ENCODE measurements around the gene KIF1A. TPM values are rescaled to one million over a fixed set of nuclear protein-coding genes. Genes with fewer than 3 reads are reported as not detected.
"Not testable (repeated sequence)": the region's sequence is repeated elsewhere in the genome, so short reads cannot be mapped to it uniquely, and the experiment has no call there.

Gene KIF1A
- total and polyA plus RNA-seq, 2 donors = 1.2 to 5.2 TPM

- Histone ChIP-seq H3K4me3 (ENCODE audit: low read depth, low read length) (no peak overlapping the region), H3K27ac (ENCODE audit: low read depth) (no peak overlapping the region), H3K4me1 (ENCODE audit: insufficient read depth) (no peaks in the 10 kb centered on the region), H3K36me3 (ENCODE audit: insufficient read depth) (no peaks in the 10 kb centered on the region)
- DNase-seq (ENCODE audit: extremely low spot score) = no peak
- WGBS = 91% methylated on average over 8 of the region's 8 CpGs
Measured at GRCh38 chr2:240855670-240856069, 35.7 kb upstream of the KIF1A start.

GRCh38 chr2:240852671-240853314 is 32.8 kb upstream of the KIF1A start:
- 86% methylated on average over 15 of the region's 15 CpGs for WGBS
- Histone ChIP-seq H3K36me3 (ENCODE audit: insufficient read depth) (no peaks in the 10 kb centered on the region), H3K27ac (ENCODE audit: low read depth) (no peak overlapping the region), H3K4me1 (ENCODE audit: insufficient read depth) (no peaks in the 10 kb centered on the region), H3K4me3 (ENCODE audit: low read depth, low read length) (no peak overlapping the region)
- DNase-seq (ENCODE audit: extremely low spot score) = no peak

- Histone ChIP-seq H3K4me1 (ENCODE audit: insufficient read depth) (no peaks in the 10 kb centered on the region), H3K36me3 (ENCODE audit: insufficient read depth) (no peaks in the 10 kb centered on the region), H3K27ac (ENCODE audit: low read depth) (no peak overlapping the region), H3K4me3 (ENCODE audit: low read depth, low read length) (no peak overlapping the region)
- DNase-seq (ENCODE audit: extremely low spot score) = peak; percentile 31
- WGBS = 36% methylated on average over 33 of the region's 33 CpGs
Measured at GRCh38 chr2:240851078-240851991, 31.3 kb upstream of the KIF1A start.

- no peaks in the 10 kb centered on the region for H3K4me1 ChIP-seq (ENCODE audit: insufficient read depth)
- 67% methylated on average over 11 of the region's 11 CpGs for WGBS
- H3K27ac ChIP-seq (ENCODE audit: low read depth) = no peak overlapping the region
- no peak for DNase-seq (ENCODE audit: extremely low spot score)
- no peaks in the 10 kb centered on the region for H3K36me3 ChIP-seq (ENCODE audit: insufficient read depth)
- no peak overlapping the region for H3K4me3 ChIP-seq (ENCODE audit: low read depth, low read length)
Measured at GRCh38 chr2:240850756-240851077, 30.7 kb upstream of the KIF1A start.

GRCh38 chr2:240850026-240850425 is 30.0 kb upstream of the KIF1A start:
- DNase-seq (ENCODE audit: extremely low spot score) = no peak
- H3K4me3 ChIP-seq (ENCODE audit: low read depth, low read length) = no peak overlapping the region
- no peaks in the 10 kb centered on the region for H3K36me3 ChIP-seq (ENCODE audit: insufficient read depth)
- H3K27ac ChIP-seq (ENCODE audit: low read depth) = no peak overlapping the region
- WGBS = 89% methylated on average over 11 of the region's 11 CpGs
- no peaks in the 10 kb centered on the region for H3K4me1 ChIP-seq (ENCODE audit: insufficient read depth)

DNA sequence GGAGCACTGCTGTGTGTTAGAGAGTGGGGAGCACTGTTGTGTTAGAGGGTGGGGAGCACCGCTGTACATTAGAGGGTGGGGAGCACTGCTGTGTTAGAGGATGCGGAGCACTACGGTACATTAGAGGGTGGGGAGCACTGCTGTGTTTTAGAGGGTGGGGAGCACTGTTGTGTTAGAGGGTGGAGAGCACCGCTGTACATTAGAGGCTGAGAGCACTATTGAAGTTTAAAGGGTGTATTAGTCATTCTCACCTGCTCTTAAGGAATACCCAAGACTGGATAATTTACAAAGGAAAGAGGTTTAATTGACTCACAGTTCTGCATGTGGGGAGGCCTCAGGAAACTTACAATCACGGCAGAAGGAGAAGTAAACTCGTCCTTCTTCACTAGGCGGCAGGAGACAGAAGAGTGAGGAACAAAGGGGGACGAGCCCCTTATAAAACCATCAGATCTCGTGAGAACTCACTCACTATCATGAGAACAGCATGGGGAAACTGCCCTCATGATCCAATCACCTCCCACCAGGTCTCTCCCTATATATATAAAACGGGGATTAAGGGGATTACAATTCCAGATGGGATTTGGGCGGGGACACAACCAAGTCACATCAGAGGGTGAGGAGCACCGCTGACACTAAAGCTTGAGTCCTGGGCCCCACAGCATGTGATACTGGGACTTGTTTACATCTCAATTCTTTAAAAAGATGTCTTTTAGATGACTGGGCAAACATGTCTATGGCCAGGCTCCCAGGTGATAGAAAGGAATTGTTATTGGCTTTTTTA is 29.1 kb upstream of the KIF1A start:
- Histone ChIP-seq H3K27ac (ENCODE audit: low read depth) (no peak overlapping the region), H3K4me3 (ENCODE audit: low read depth, low read length) (no peak overlapping the region), H3K4me1 (ENCODE audit: insufficient read depth) (no peaks in the 10 kb centered on the region), H3K36me3 (ENCODE audit: insufficient read depth) (no peaks in the 10 kb centered on the region)
- DNase-seq (ENCODE audit: extremely low spot score) = no peak
- 56% methylated on average over 12 of the region's 12 CpGs for WGBS

GRCh38 chr2:240847817-240848216 is 27.8 kb upstream of the KIF1A start:
- Histone ChIP-seq H3K36me3 (ENCODE audit: insufficient read depth) (no peaks in the 10 kb centered on the region), H3K27ac (ENCODE audit: low read depth) (no peak overlapping the region), H3K4me3 (ENCODE audit: low read depth, low read length) (no peak overlapping the region), H3K4me1 (ENCODE audit: insufficient read depth) (no peaks in the 10 kb centered on the region)
- WGBS = 90% methylated on average over 13 of the region's 13 CpGs
- no peak for DNase-seq (ENCODE audit: extremely low spot score)

GRCh38 chr2:240846873-240847595 is 27.0 kb upstream of the KIF1A start:
- H3K4me1 ChIP-seq (ENCODE audit: insufficient read depth) = no peaks in the 10 kb centered on the region
- H3K36me3 ChIP-seq (ENCODE audit: insufficient read depth) = no peaks in the 10 kb centered on the region
- WGBS = 78% methylated on average over 5 of the region's 5 CpGs
- H3K4me3 ChIP-seq (ENCODE audit: low read depth, low read length) = no peak overlapping the region
- DNase-seq (ENCODE audit: extremely low spot score) = no peak
- no peak overlapping the region for H3K27ac ChIP-seq (ENCODE audit: low read depth)

DNA sequence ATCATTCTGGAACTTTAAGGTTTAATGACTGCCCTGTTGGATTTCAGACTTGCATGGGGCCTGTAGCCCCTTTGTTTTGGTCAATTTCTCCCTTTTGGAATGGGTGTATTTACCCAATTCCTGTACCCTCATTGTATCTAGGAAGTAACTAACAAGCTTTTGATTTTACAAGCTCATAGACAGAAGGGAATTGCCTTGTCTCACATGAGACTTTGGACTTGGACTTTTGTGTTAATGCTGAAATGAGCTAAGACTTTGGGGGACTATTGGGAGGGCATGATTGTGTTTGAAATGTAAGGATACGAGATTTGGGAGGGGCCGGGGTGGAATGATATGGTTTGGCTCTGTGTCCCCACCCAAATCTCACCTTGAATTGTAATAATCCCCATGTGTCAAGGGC is 26.3 kb upstream of the KIF1A start:
- H3K4me3 ChIP-seq (ENCODE audit: low read depth, low read length); DNase-seq (ENCODE audit: extremely low spot score); H3K27ac ChIP-seq (ENCODE audit: low read depth); H3K4me1 ChIP-seq (ENCODE audit: insufficient read depth); H3K36me3 ChIP-seq (ENCODE audit: insufficient read depth): not testable (repeated sequence)
- WGBS = 82% methylated on average over 2 of the region's 2 CpGs

- Histone ChIP-seq H3K4me1 (ENCODE audit: insufficient read depth) (no peaks in the 10 kb centered on the region), H3K36me3 (ENCODE audit: insufficient read depth) (no peaks in the 10 kb centered on the region), H3K27ac (ENCODE audit: low read depth) (no peak overlapping the region), H3K4me3 (ENCODE audit: low read depth, low read length) (no peak overlapping the region)
- WGBS = 41% methylated on average over 9 of the region's 9 CpGs
- peak; percentile 37 for DNase-seq (ENCODE audit: extremely low spot score)
Measured at GRCh38 chr2:240840435-240841060, 20.5 kb upstream of the KIF1A start.

- 87% methylated on average over 28 of the region's 28 CpGs for WGBS
- H3K27ac ChIP-seq (ENCODE audit: low read depth) = no peak overlapping the region
- no peak overlapping the region for H3K4me3 ChIP-seq (ENCODE audit: low read depth, low read length)
- no peaks in the 10 kb centered on the region for H3K36me3 ChIP-seq (ENCODE audit: insufficient read depth)
- DNase-seq (ENCODE audit: extremely low spot score) = no peak
- no peaks in the 10 kb centered on the region for H3K4me1 ChIP-seq (ENCODE audit: insufficient read depth)
Measured at GRCh38 chr2:240839152-240840143, 19.4 kb upstream of the KIF1A start.

DNA sequence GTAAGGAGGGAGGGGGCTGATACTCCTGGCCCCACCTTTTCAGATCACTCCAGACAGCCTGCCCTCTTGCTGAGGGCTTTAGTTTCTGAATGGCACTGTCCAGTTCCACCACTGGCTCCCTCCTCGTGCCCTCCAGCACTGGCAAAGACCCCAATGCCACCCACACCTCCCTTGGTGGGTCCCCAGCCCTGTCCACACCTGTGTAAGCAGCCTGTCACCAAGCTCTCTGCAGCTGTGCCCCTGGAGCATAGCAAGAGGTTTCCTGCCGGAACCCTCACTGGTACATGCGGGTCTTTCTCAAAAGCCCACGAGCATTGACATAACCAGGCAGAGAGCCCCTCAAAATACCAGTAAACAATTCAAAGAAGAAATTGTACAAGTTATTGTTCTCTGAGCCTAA is 17.6 kb upstream of the KIF1A start:
- WGBS = 74% methylated on average over 4 of the region's 4 CpGs
- Histone ChIP-seq H3K4me1 (ENCODE audit: insufficient read depth) (no peaks in the 10 kb centered on the region), H3K4me3 (ENCODE audit: low read depth, low read length) (no peak overlapping the region), H3K27ac (ENCODE audit: low read depth) (no peak overlapping the region), H3K36me3 (ENCODE audit: insufficient read depth) (no peaks in the 10 kb centered on the region)
- DNase-seq (ENCODE audit: extremely low spot score) = no peak

Measured in urinary bladder (tissue), 4 donors.